ENCODE measurements around the gene FHIT.
"Not testable (repeated sequence)": the region's sequence is repeated elsewhere in the genome, so short reads cannot be mapped to it uniquely, and the experiment has no call there.

GRCh38 chr3:61017028-61017427 is 234.2 kb downstream of the FHIT start:
- not testable (repeated sequence) for TF ChIP-seq POLR2A (IDR thresholded peaks at IDR 0.05; ENCODE audit: low read depth, low read length); CTCF (conservative IDR thresholded peaks at IDR 0.05; ENCODE audit: low read depth, low read length); MAFK (IDR thresholded peaks at IDR 0.05; ENCODE audit: low read depth, low read length); RAD21 (IDR thresholded peaks at IDR 0.05; ENCODE audit: low read length); MXI1 (IDR thresholded peaks at IDR 0.05; ENCODE audit: borderline replicate concordance, low read depth, low read length); RFX5 (IDR thresholded peaks at IDR 0.05; ENCODE audit: low read depth, low read length); SMC3 (IDR thresholded peaks at IDR 0.05; ENCODE audit: low read depth, low read length); CEBPB (IDR thresholded peaks at IDR 0.05; ENCODE audit: low read depth, low read length)
